ENCODE measurements around the gene GNLY. TPM values are rescaled to one million over a fixed set of nuclear protein-coding genes. Genes with fewer than 3 reads are reported as not detected.

The GNLY gene
- total and polyA plus RNA-seq, 2 donors (not counting 3 experiments of a cell fraction or from before 2014, with no cell fraction given): not detected

DNA sequence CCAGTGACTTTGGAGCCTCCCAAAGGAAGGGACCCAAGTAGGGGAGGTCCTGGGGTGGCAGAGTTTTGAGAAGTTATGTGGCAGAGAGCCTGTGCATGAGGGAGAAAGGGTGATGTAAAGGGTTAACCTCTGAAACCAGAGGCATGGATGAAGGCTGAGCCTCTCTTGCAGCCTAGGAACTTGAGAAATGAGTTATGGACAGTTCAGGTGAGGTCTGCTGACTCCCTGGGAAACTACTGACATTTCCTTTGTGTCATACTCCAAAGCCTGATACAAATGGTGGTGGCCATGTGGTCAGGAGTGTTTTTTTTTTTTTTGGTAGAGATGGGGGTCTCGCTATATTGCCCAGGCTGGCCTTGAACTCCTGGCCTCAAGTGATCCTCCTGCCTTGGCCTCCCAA lies 12.4 kb upstream of the GNLY start:
- TF ChIP-seq, protein P1, sequence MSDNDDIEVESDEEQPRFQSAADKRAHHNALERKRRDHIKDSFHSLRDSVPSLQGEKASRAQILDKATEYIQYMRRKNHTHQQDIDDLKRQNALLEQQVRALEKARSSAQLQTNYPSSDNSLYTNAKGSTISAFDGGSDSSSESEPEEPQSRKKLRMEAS (IDR thresholded peaks at IDR 0.05; ENCODE audit: insufficient read depth, insufficient read length): no peak
- TF ChIP-seq POLR2AphosphoS5 (IDR thresholded peaks at IDR 0.05; ENCODE audit: insufficient read depth, low read depth, low read length) (no peak), EZH2 (IDR thresholded peaks at IDR 0.05; ENCODE audit: borderline replicate concordance, low read depth, low read length, severe bottlenecking) (no peak), MYC (IDR thresholded peaks at IDR 0.05; ENCODE audit: low read depth, low read length) (no peak), JUN (IDR thresholded peaks at IDR 0.05; ENCODE audit: borderline replicate concordance, insufficient read depth, insufficient read length, low read depth) (no peak), GATA2 (IDR thresholded peaks at IDR 0.05; ENCODE audit: insufficient read depth, insufficient read length, low read depth, low read length) (no peak)
- TF ChIP-seq, protein P2, sequence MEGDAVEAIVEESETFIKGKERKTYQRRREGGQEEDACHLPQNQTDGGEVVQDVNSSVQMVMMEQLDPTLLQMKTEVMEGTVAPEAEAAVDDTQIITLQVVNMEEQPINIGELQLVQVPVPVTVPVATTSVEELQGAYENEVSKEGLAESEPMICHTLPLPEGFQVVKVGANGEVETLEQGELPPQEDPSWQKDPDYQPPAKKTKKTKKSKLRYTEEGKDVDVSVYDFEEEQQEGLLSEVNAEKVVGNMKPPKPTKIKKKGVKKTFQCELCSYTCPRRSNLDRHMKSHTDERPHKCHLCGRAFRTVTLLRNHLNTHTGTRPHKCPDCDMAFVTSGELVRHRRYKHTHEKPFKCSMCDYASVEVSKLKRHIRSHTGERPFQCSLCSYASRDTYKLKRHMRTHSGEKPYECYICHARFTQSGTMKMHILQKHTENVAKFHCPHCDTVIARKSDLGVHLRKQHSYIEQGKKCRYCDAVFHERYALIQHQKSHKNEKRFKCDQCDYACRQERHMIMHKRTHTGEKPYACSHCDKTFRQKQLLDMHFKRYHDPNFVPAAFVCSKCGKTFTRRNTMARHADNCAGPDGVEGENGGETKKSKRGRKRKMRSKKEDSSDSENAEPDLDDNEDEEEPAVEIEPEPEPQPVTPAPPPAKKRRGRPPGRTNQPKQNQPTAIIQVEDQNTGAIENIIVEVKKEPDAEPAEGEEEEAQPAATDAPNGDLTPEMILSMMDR (IDR thresholded peaks at IDR 0.05; ENCODE audit: extremely low read depth in 1 of 2, insufficient read depth in 1 of 2, low read depth in 1 of 2, low read length in 2 of 2): no peak
- Histone ChIP-seq H3K4me2 (ENCODE audit: insufficient read depth, low read length) (no peak overlapping the region), H3K9ac (replicated peaks; ENCODE audit: extremely low read depth, insufficient read depth, low read length) (no peak overlapping the region), H3K36me3 (ENCODE audit: control insufficient read depth in 2 of 2, extremely low read depth in 1 of 2, insufficient read depth in 2 of 2, low read length in 2 of 2) (no peaks in the 10 kb centered on the region), H4K20me1 (replicated peaks; ENCODE audit: control insufficient read depth, extremely low read depth, insufficient read depth, low read length) (no peaks in the 10 kb centered on the region), H3K4me3 (replicated peaks in 1 of 3; ENCODE audit: insufficient read depth in 1 of 3, low read depth in 1 of 3, low read length in 3 of 3) (no peak overlapping the region), H3K9me3 (replicated peaks; ENCODE audit: control insufficient read depth, insufficient read depth, low read length) (no peaks in the 10 kb centered on the region), H3K27ac (ENCODE audit: insufficient read depth, low read depth, low read length) (no peak overlapping the region), H2AFZ (ENCODE audit: low read depth, low read length) (no peak overlapping the region), H3K9me1 (replicated peaks; ENCODE audit: control insufficient read depth, extremely low read depth, insufficient read depth, low read length) (no peaks in the 10 kb centered on the region), H3K27me3 (ENCODE audit: control insufficient read depth in 2 of 2, insufficient read depth in 2 of 2, low read length in 2 of 2) (no peaks in the 10 kb centered on the region), H3K4me1 (ENCODE audit: control insufficient read depth, extremely low read depth, insufficient read depth, low read length) (peaks cover 25% of the 10 kb centered on the region), H3K79me2 (ENCODE audit: control insufficient read depth, insufficient read depth, low read length) (no peaks in the 10 kb centered on the region)
- BruUV-seq (replicated peaks): no TSS peak
- intact Hi-C loops (cut with micrococcal nuclease): no loop called here
- DNase-seq (ENCODE audit: low read depth, low spot score) (no peak), FAIRE-seq (no peak)
- CTCF ChIA-PET: interaction anchor here (0.7 to 4.0 kb wide), 6 partner anchors 21 to 47 kb away, joined by 3 to 103 read pairs (median 4); no protein-coding TSS in a partner anchor
- dilution Hi-C loops (cut with MboI; ENCODE audit: extremely low pct_ligation_motif_present, low sequenced_read_pairs): no loop called here
- POLR2A ChIA-PET: no interaction called here

All from endothelial cell of umbilical vein (primary cell).